ENCODE measurements around the gene RNF114. TPM values are rescaled to one million over a fixed set of nuclear protein-coding genes. Genes with fewer than 3 reads are reported as not detected.

RNF114 gene
- total RNA-seq, 1 donor from 2014 or later = 54.5 TPM

GRCh38 chr20:49918446-49918845 is 17.8 kb upstream of the RNF114 start:
- Mint-ChIP-seq H3K4me1 (peaks cover 23% of the 10 kb centered on the region), H3K4me3 (no peak overlapping the region)

DNA sequence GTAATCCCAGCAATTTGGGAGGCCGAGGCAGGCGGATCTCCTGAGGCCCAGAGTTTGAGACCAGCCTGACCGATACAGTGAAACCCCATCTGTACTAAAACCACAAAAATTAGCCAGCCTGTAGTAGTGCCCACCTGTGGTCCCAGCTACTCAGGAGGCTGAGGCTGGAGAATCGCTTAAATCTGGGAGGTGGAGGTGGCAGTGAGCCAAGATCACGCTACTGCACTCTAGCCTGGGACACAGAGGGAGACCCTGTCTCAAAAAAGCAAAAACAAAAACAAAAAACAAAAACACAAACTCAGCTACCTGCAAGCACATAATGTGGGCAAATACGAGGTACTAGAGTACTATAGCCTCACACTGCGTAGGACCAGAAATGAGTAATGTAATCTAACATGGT is 17.2 kb upstream of the RNF114 start:
- H3K27ac Mint-ChIP-seq = no peak overlapping the region
- no peak overlapping the region for H3K4me3 Mint-ChIP-seq
- DNase-seq (ENCODE audit: low spot score in 2 of 2, unreplicated experiment in 2 of 2) = no peak
- H3K9me3 Mint-ChIP-seq = no peaks in the 10 kb centered on the region
- no peaks in the 10 kb centered on the region for H3K36me3 Mint-ChIP-seq
- peaks cover 17% of the 10 kb centered on the region for H3K4me1 Mint-ChIP-seq
- H3K27me3 Mint-ChIP-seq (ENCODE audit: low read depth) = no peaks in the 10 kb centered on the region
- no peak for TF ChIP-seq CTCF (IDR thresholded peaks at IDR 0.05; ENCODE audit: unreplicated experiment)

More at GRCh38 chr20:49918446-49918845, 17.8 kb upstream of the RNF114 start:
- no peaks in the 10 kb centered on the region for H3K36me3 Mint-ChIP-seq
- TF ChIP-seq CTCF (IDR thresholded peaks at IDR 0.05; ENCODE audit: unreplicated experiment) = no peak
- no peaks in the 10 kb centered on the region for H3K9me3 Mint-ChIP-seq
- DNase-seq (ENCODE audit: low spot score in 2 of 2, unreplicated experiment in 2 of 2) = no peak
- H3K27me3 Mint-ChIP-seq (ENCODE audit: low read depth) = no peaks in the 10 kb centered on the region
- no peak overlapping the region for H3K27ac Mint-ChIP-seq

DNA sequence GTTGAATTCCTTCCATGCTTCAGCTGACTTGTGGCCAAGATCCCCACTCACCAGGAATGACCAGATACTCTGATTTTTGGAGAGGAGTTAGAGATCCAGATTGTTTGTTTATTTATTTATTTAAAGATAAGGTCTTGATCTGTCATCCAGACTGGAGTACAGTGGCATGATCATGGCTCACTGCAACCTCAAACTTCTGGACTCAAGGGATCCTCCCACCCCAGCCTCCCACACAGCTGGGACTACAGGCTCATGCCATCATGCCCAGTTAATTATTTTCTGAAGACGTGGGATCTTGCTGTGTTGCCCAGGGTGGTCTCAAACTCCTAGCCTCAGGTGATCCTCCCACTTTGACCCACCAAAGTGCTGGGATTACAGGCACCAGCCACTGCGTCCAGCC is 16.7 kb upstream of the RNF114 start:
- H3K27ac Mint-ChIP-seq = no peak overlapping the region
- no peak for DNase-seq (ENCODE audit: low spot score in 2 of 2, unreplicated experiment in 2 of 2)
- no peak for TF ChIP-seq CTCF (IDR thresholded peaks at IDR 0.05; ENCODE audit: unreplicated experiment)
- H3K4me1 Mint-ChIP-seq = peaks cover 13% of the 10 kb centered on the region
- H3K27me3 Mint-ChIP-seq (ENCODE audit: low read depth) = no peaks in the 10 kb centered on the region
- H3K4me3 Mint-ChIP-seq = no peak overlapping the region
- no peaks in the 10 kb centered on the region for H3K36me3 Mint-ChIP-seq
- no peaks in the 10 kb centered on the region for H3K9me3 Mint-ChIP-seq

DNA sequence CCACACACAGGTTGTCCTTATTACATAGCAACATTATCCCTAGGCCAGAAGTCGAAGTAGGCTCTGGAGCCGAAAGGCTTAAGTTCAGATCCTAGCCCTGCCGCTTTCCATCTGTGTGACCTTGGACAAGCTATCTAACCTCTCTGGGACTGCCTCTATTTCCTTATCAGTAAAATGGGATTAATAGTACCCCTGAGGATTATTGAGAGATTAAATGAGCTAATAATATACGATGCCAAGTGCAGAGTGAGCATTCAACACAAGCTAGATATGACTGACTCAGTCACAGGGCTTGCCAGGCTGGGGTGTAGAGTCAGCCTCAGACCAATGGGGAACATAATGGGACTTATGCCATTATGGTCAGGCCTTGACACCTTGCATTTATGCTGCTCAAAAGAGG is 11.9 kb upstream of the RNF114 start:
- Mint-ChIP-seq H3K36me3 (no peaks in the 10 kb centered on the region), H3K27me3 (ENCODE audit: low read depth) (no peaks in the 10 kb centered on the region), H3K4me1 (peaks cover 7% of the 10 kb centered on the region), H3K9me3 (peaks cover 5% of the 10 kb centered on the region), H3K27ac (no peak overlapping the region), H3K4me3 (no peak overlapping the region)
- no peak for DNase-seq (ENCODE audit: low spot score in 2 of 2, unreplicated experiment in 2 of 2)
- no peak for TF ChIP-seq CTCF (IDR thresholded peaks at IDR 0.05; ENCODE audit: unreplicated experiment)

DNA sequence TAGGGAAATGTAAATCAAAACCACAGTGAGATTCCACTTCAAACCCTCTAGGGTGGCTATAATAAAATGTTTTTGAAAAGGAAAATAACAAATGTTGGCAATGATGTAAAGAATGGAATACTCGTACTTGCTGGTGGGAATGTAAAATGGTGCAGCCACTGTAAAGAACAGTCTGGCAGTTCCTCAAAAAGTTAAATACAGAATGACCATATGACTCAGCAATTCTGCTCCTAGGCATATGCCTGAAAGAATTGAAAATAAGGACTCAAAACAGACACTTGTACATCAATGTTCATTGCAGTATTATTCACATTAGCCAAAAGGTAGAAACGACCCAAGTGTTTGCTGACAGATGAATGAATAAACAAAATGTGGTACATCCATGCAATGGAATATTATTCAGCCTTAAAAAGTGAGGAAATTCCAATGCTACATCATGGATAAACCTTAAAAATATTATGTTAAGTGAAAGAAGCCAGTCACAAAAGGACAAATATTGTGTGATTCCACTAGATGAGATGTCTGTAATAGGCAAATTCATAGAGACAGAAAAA is 10.2 kb upstream of the RNF114 start:
- Mint-ChIP-seq H3K4me3 (no peak overlapping the region), H3K9me3 (peaks cover 5% of the 10 kb centered on the region), H3K27ac (no peak overlapping the region), H3K36me3 (no peaks in the 10 kb centered on the region), H3K4me1 (peaks cover 7% of the 10 kb centered on the region), H3K27me3 (ENCODE audit: low read depth) (no peaks in the 10 kb centered on the region)
- TF ChIP-seq CTCF (IDR thresholded peaks at IDR 0.05; ENCODE audit: unreplicated experiment) = no peak
- DNase-seq (ENCODE audit: low spot score in 2 of 2, unreplicated experiment in 2 of 2) = no peak
